Esophagus muscularis mucosa (tissue), 4 donors: ENCODE results near the gene PTPRCAP. TPM values are rescaled to one million over a fixed set of nuclear protein-coding genes. Genes with fewer than 3 reads are reported as not detected.
A peak's percentile ranks its signal among the peaks of the same experiment; 100 is the strongest.

Experiments used
- DNase-seq: peaks from one replicate; pipeline ENCODE4 v3.0.0-alpha.2; 2017; ENCODE audit errors: extremely low spot score
- H3K27ac ChIP-seq, 4 donors: fragments of 200-600 bp; sonication (generic); replicated peaks in 1 of 4; 1 replicate in 3 of 4; 2 replicates in 1 of 4; pipeline ENCODE4 v1.5.1; 2016 to 2019; ENCODE audit warnings: mild to moderate bottlenecking in 1 of 4
- H3K27me3 ChIP-seq, 4 donors: fragments of 200-600 bp; sonication (generic); one replicate each; pipeline versions ENCODE4 v1.5.1 to v1.6.0; 2016 to 2019
- H3K36me3 ChIP-seq, 4 donors: fragments of 200-600 bp; sonication (generic); one replicate each; pipeline ENCODE4 v1.5.1; 2016 to 2019
- H3K4me1 ChIP-seq, 4 donors: fragments of 200-600 bp; sonication (generic); one replicate each; pipeline ENCODE4 v1.5.1; 2016 to 2019
- H3K4me3 ChIP-seq, 4 donors: fragments of 200-600 bp; sonication (generic); 1 replicate in 2 of 4; 2 replicates in 2 of 4; pipeline ENCODE4 v1.5.1; 2016 to 2019; ENCODE audit warnings: mild to moderate bottlenecking in 4 of 4, moderate library complexity in 1 of 4
- H3K9me3 ChIP-seq, 4 donors: fragments of 200-600 bp; sonication (generic); 1 replicate in 3 of 4; 2 replicates in 1 of 4; pipeline ENCODE4 v1.5.1; 2016 to 2019
- EP300 ChIP-seq: sonication (generic); formaldehyde crosslinking; IDR thresholded peaks from one replicate; pipeline ENCODE4 v1.6.1; 2017; ENCODE audit warnings: antibody characterized with exemption
- POLR2A ChIP-seq: fragments of 450-650 bp; IDR thresholded peaks from one replicate; pipeline ENCODE4 v1.6.1; 2017; ENCODE audit warnings: antibody characterized with exemption, moderate library complexity, mild to moderate bottlenecking, low read depth
- POLR2AphosphoS5 ChIP-seq, 2 donors: sonication (generic); formaldehyde crosslinking; IDR thresholded peaks; one replicate each; pipeline ENCODE4 v1.6.1; 2017; ENCODE audit warnings: antibody characterized with exemption in 2 of 2
- WGBS: methylation state at CpG from one replicate; pipeline ENCODE4 v1.1.5; 2018; 5-methylcytosine and 5-hydroxymethylcytosine counted together
- intact Hi-C: fragments of 100-400 bp; cut with DNase I; formaldehyde crosslinking; loops from one replicate; pipeline ENCODE4 v1.15.1; 2023
- total RNA-seq, 4 donors: library from RNA; depleted of rRNA; stranded (reverse); fragments of >200 nt; gene quantifications; one replicate each; pipeline versions ENCODE4 v1.1.0 to v1.2.1, GENCODE V29; 2016
- TF ChIP-seq, protein P1 (sequence below), 3 experiments: fragments of 200-600 bp in 2 of 3; fragments of 450-650 bp in 1 of 3; sonication (generic) in 2 of 3; IDR thresholded peaks; one replicate each; pipeline ENCODE4 v1.5.1; 2017 to 2019; ENCODE audit warnings: antibody characterized with exemption in 3 of 3, mild to moderate bottlenecking in 2 of 3, moderate library complexity in 1 of 3

PTPRCAP gene
- total RNA-seq, 4 donors from 2014 or later: 2.4 to 8.9 (median 3.6) TPM

DNA sequence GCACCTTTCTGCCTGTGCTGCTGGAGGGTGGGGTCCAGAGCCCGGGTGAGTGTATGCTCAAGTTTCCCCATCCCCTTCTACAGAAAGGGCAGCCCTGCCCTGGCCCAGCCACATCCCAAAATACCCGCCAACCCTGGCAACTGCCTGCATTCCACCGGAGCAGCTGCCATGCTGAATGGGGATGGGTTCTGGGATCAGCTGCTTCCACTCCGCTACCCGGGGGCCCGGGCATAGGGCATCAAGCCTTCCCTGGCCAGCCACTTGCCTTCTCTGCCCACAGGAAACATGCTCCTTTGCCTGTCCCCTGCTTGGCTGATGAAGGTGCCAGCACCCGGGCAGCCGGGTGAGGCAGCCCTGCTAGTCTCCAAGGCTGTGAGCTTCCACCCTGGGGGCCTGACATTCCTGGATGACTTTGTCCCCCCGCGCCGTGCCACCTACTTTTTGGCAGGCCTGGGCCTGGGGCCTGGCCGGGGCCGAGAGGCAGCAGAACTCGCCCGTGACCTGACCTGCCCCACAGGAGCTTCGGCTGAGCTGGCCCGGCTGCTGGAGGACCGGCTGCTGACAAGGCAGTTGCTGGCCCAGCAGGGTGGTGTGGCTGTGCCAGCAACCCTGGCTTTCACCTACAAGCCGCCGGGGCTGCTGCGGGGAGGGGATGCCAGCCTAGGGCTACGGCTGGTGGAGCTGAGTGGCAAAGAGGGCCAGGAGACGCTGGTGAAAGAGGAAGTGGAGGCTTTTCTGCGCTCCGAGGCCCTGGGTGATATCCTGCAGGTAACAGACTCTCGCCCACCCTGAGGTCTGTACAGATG lies 18.8 kb downstream of the PTPRCAP start:
- DNase-seq: no peak
- Histone ChIP-seq H3K4me1 (peaks cover 54 to 66% (median 56%) of the 10 kb centered on the region in 4 donors), H3K9me3 (no peaks in the 10 kb centered on the region)

DNA sequence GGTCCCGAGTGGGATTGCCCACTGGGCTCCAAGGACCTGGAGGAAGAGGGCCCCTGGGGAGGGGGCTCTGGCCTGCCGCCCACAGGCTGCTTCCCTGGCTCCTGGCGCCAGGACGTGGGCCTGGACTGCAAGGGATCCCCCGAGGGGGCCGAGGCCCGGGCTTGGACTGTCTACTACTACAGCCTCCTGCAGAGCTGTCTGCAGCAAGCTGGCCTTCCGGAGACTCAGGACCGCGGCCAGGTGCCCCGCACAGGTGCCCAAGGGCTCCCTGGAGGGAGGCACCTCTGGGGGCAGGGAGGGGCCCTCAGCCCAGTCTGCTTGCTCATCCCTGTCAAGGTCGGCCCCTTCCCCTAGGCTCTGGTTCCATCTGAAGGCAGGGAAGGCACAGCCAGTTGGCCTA lies 20.1 kb downstream of the PTPRCAP start:
- intact Hi-C loops: no loop called here
- no peak overlapping the region for H3K4me3 ChIP-seq
- TF ChIP-seq, protein P1, sequence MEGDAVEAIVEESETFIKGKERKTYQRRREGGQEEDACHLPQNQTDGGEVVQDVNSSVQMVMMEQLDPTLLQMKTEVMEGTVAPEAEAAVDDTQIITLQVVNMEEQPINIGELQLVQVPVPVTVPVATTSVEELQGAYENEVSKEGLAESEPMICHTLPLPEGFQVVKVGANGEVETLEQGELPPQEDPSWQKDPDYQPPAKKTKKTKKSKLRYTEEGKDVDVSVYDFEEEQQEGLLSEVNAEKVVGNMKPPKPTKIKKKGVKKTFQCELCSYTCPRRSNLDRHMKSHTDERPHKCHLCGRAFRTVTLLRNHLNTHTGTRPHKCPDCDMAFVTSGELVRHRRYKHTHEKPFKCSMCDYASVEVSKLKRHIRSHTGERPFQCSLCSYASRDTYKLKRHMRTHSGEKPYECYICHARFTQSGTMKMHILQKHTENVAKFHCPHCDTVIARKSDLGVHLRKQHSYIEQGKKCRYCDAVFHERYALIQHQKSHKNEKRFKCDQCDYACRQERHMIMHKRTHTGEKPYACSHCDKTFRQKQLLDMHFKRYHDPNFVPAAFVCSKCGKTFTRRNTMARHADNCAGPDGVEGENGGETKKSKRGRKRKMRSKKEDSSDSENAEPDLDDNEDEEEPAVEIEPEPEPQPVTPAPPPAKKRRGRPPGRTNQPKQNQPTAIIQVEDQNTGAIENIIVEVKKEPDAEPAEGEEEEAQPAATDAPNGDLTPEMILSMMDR (IDR thresholded peaks at IDR 0.05): no peak
- TF ChIP-seq POLR2AphosphoS5 (IDR thresholded peaks at IDR 0.05): no peak
- TF ChIP-seq POLR2A: no peak
- no peak for TF ChIP-seq EP300
- no peaks in the 10 kb centered on the region for H3K36me3 ChIP-seq
- peaks cover 0 to 10% (median 0%) of the 10 kb centered on the region in 4 donors for H3K27me3 ChIP-seq
- WGBS: 81% methylated on average over 12 of the region's 12 CpGs
- H3K27ac ChIP-seq: peak overlapping the region in 2 of 4 donors; percentile 40 to 65
- H3K4me1 ChIP-seq: peaks cover 54 to 66% (median 56%) of the 10 kb centered on the region in 4 donors
- no peak for DNase-seq
- no peaks in the 10 kb centered on the region for H3K9me3 ChIP-seq

More for the DNA sequence above, 18.8 kb downstream of the PTPRCAP start:
- Histone ChIP-seq H3K27me3 (peaks cover 0 to 6% (median 0%) of the 10 kb centered on the region in 4 donors), H3K4me3 (no peak overlapping the region), H3K27ac (peak overlapping the region in 3 of 4 donors; percentile 10 to 85 (median 52)), H3K36me3 (no peaks in the 10 kb centered on the region)
- TF ChIP-seq, protein P1 (IDR thresholded peaks at IDR 0.05): no peak
- TF ChIP-seq POLR2A (no peak), POLR2AphosphoS5 (IDR thresholded peaks at IDR 0.05) (no peak), EP300 (no peak)
- intact Hi-C loops: no loop called here
- 79% methylated on average over 13 of the region's 26 CpGs for WGBS

DNA sequence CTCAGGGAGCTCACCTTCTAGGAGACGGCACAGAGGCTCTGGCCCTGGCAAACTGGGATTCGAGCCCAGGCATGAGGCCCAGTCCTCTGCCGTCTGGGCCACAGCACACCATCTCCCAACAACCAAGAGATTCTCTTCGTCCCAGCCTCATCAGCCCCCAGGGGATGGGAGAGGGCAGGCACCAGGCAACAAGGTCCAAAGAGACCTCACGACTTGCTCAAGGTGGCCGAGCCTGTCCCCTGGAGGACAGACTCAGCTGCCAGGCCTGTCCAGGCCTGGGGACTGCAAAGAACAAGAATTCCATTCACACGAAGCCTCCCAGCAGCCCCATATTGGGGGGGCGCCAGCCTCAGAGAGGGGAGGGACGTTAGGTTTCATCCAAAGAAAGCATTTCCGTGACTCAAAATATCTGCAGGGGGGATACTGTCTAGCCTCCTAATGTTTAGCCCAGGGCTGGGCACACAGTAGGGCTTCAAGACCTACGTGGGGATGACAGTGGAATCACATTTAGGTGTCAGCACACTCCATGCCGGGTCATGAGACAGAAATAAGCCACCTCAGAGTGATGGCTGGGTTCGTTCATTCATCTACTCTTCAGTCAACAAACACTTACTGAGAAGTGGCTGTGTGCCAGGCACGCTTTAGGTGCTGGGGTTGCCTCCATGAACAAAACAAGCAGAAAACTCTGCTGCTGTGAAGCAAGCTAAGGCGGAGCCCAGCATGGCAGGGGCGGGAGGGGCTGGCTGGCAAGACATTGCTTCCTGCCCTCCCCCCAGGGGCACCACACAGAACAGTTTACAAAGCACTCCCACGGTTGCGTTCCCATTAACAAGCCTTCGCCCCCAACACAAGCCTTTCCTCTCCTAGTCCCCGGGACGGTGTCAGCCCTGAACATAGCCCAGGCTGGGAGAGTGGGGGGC lies 20.8 kb downstream of the PTPRCAP start:
- Histone ChIP-seq H3K4me1 (peaks cover 54 to 66% (median 55%) of the 10 kb centered on the region in 4 donors), H3K27me3 (peaks cover 0 to 16% (median 0%) of the 10 kb centered on the region in 4 donors), H3K27ac (peak overlapping the region in 3 of 4 donors; percentile 56 to 69 (median 65)), H3K9me3 (no peaks in the 10 kb centered on the region), H3K36me3 (no peaks in the 10 kb centered on the region), H3K4me3 (no peak overlapping the region)
- DNase-seq: no peak
- intact Hi-C loops: no loop called here
- WGBS: 51% methylated on average over 11 of the region's 21 CpGs
- TF ChIP-seq POLR2AphosphoS5 (IDR thresholded peaks at IDR 0.05) (peak in 1 of 2 donors; percentile 26), EP300 (no peak)

DNA sequence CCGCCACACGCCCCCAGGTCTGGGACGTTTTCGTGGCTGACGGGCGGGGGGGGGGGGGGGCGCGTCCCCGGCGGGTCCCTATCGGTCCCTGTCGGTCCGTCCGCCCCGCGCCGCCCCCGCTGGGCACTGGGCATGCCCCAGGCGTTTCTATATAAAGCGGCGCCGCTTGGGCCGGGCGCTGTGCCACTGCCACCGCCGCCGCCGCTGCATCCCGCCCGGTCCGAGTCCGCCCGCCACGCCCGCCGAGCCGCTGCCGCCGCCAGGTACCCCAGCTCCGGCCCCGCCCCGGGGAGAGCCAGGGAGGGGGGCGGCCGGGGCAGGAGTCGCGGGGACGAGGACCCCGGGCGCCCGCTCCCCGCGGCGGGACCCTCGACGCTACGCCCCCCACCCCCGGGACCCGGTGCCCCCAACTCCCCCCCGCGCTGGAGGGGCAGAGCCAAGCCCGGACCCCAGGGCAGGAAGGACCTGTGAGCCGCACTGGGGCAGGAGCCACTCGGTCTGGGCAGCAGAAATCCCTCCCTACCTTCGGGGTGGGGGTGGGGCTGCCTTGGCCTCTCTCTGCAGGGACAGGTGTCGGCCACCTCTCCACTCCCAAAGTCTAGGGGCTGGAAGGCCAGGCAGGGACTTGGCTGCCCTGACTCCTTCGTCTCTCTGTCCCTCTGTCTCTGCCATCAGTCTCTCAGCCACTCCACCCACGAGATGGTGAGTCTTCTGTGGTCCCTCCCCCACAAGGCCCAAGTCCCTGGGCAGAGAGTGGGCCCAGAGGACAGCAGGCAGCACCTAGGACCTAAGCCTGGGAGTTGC lies 21.8 kb downstream of the PTPRCAP start, which contains the start of gene CARNS1:
CARNS1 (plus strand) TSS at position 178 of the 804 bp plus-strand sequence; CDS start at position 700, 522 bp downstream.
- no peak for DNase-seq
- 17% methylated on average over 13 of the region's 67 CpGs for WGBS
- H3K27me3 ChIP-seq: peaks cover 0 to 26% (median 2%) of the 10 kb centered on the region in 4 donors
- no peaks in the 10 kb centered on the region for H3K36me3 ChIP-seq
- no peaks in the 10 kb centered on the region for H3K9me3 ChIP-seq
- peak within 1 kb of the TSS; percentile 56 to 70 (median 67) for H3K27ac ChIP-seq
- TF ChIP-seq, protein P1 (IDR thresholded peaks at IDR 0.05): no peak
- no peak for TF ChIP-seq POLR2AphosphoS5 (IDR thresholded peaks at IDR 0.05)
- TF ChIP-seq EP300: no peak
- TF ChIP-seq POLR2A: no peak
- intact Hi-C loops: no loop called here
- H3K4me3 ChIP-seq: peak within 1 kb of the TSS; percentile 46 to 60 (median 50)
- H3K4me1 ChIP-seq: peaks cover 49 to 59% (median 51%) of the 10 kb centered on the region in 4 donors
